ENCODE data around the gene CIAO3. TPM values are rescaled to one million over a fixed set of nuclear protein-coding genes. Genes with fewer than 3 reads are reported as not detected.

Gene CIAO3
- total RNA-seq, 1 donor from 2014 or later: 34.5 TPM

DNA sequence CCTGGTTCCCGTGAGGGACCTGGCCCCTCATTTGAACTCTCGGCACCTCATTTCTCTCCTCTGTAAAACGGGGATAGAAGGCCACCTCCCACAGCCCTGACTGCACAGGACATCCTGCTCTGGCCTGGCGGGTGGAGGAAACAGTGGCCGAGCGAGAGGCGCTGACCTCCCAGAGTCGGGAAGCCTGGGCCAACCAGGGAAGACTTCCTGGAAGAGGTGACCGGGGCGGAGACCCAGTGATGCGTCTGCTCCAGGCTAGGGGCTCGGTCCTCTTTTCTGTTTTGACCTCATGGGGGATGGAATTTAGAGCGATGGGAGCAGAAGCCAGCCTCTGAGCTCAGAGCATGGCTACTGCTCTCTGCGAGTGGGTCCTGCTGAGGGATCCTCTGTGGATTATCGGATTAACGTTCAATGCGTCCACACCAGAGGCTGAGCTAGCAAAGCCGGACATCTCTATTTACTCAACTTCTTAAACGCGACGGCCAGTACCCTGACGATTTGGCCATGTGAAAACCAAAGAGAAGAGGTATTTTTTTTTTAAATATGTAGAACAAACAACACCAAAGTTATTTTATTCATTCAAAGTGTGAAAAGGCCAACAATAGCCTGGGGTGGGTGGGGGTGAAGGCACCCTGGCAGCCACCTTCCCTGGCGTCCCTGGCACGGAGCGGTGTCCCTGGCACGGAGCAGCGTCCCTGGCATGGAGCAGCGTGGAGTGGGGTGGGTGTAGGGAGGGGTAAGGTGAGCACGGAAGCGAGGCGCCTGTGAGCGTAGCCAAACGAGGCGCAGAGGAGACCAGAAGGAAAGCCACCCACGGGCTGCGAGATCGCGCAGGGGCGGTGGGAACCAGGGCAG is 10.6 kb upstream of the CIAO3 start:
- Histone ChIP-seq H3K27me3 (ENCODE audit: control insufficient read depth, insufficient read depth, low read length) (no peaks in the 10 kb centered on the region), H3K4me3 (ENCODE audit: low read depth, low read length) (no peak overlapping the region), H3K36me3 (ENCODE audit: control insufficient read depth, insufficient read depth, low read length) (no peaks in the 10 kb centered on the region)
- TF ChIP-seq, protein P1, sequence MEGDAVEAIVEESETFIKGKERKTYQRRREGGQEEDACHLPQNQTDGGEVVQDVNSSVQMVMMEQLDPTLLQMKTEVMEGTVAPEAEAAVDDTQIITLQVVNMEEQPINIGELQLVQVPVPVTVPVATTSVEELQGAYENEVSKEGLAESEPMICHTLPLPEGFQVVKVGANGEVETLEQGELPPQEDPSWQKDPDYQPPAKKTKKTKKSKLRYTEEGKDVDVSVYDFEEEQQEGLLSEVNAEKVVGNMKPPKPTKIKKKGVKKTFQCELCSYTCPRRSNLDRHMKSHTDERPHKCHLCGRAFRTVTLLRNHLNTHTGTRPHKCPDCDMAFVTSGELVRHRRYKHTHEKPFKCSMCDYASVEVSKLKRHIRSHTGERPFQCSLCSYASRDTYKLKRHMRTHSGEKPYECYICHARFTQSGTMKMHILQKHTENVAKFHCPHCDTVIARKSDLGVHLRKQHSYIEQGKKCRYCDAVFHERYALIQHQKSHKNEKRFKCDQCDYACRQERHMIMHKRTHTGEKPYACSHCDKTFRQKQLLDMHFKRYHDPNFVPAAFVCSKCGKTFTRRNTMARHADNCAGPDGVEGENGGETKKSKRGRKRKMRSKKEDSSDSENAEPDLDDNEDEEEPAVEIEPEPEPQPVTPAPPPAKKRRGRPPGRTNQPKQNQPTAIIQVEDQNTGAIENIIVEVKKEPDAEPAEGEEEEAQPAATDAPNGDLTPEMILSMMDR (IDR thresholded peaks at IDR 0.05; ENCODE audit: insufficient read depth, low read length, poor library complexity, severe bottlenecking): no peak
- no peak for DNase-seq (ENCODE audit: low read depth)

DNA sequence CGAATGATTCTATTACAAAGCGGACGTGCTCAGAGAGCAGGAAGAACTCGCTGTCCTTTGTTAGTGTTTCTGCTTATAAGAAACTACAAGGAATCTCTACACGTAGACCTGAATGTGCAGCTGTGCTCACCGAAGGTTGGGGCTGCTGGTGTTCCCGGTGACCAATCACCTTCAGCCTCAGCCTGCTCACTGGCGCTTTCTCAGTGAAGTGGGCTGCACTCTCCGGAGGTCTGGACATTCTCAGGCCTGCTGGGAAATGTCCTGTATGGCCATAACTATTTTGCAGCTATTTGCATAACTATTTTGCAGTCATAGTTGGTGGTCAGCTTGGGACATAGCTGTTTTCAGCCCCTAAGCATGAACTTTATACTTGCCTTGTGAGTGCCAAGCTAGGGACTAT is 9.7 kb upstream of the CIAO3 start:
- Histone ChIP-seq H3K27me3 (ENCODE audit: control insufficient read depth, insufficient read depth, low read length) (no peaks in the 10 kb centered on the region), H3K36me3 (ENCODE audit: control insufficient read depth, insufficient read depth, low read length) (no peaks in the 10 kb centered on the region), H3K4me3 (ENCODE audit: low read depth, low read length) (no peak overlapping the region)
- DNase-seq (ENCODE audit: low read depth): no peak
- TF ChIP-seq, protein P1 (IDR thresholded peaks at IDR 0.05; ENCODE audit: insufficient read depth, low read length, poor library complexity, severe bottlenecking): no peak

DNA sequence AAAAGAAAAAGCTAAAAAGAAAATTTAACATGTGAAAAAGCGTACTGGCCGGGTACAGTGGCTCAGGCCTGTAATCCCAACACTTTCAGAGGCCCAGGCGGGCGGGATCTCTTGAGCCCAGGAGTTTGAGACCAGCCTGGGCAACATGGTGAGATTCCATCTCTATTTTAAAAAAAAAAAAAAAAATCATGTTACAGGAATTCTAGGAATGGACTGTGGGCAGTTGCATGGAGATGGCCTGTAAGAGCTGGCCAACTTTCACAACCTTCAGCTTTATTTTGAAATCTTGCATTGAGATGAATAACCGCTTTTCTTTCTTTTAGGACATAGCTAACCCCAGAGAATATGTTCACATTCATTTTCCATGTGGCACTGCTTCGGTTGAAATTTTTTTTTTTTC is 8.2 kb upstream of the CIAO3 start:
- TF ChIP-seq, protein P1 (IDR thresholded peaks at IDR 0.05; ENCODE audit: insufficient read depth, low read length, poor library complexity, severe bottlenecking): no peak
- no peak for DNase-seq (ENCODE audit: low read depth)
- no peaks in the 10 kb centered on the region for H3K27me3 ChIP-seq (ENCODE audit: control insufficient read depth, insufficient read depth, low read length)
- no peak overlapping the region for H3K4me3 ChIP-seq (ENCODE audit: low read depth, low read length)
- no peaks in the 10 kb centered on the region for H3K36me3 ChIP-seq (ENCODE audit: control insufficient read depth, insufficient read depth, low read length)

DNA sequence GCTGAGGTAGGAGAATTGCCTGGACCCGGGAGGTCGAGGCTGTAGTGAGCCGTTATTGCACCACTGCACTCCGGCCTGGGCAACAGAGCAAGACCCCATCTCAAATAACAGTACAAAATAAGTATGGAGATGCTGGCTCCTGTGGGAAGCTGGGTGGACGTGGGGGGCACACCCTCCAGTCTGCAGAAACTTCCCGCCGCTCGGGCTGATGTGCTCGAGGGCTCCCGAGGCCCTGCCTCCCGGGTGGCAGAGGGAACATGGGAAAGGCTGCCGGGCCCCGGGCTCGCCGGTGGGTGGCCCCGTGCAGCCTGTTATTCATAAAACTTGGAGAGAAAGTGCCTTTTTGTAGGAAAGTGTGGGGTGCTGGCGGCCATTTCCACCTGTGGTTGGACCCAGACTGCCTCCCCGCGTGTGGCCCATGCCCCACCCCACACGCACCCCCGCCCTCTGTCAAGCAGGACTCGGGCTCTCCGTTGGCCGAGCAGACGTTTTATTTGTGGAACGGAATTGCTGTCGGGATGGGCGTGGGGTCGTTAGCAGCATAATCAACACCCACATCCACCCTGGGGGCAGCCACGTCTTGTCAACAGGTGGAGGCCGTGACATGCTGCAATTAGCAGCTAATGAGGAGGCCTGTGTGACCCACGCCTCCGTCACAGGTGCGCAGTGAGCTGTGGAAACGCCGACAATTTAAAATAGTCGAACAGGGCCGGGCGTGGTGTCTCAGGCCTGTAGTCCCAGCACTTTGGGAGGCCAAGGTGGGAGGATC is 7.4 kb upstream of the CIAO3 start:
- TF ChIP-seq, protein P1 (IDR thresholded peaks at IDR 0.05; ENCODE audit: insufficient read depth, low read length, poor library complexity, severe bottlenecking): no peak
- Histone ChIP-seq H3K4me3 (ENCODE audit: low read depth, low read length) (no peak overlapping the region), H3K27me3 (ENCODE audit: control insufficient read depth, insufficient read depth, low read length) (no peaks in the 10 kb centered on the region), H3K36me3 (ENCODE audit: control insufficient read depth, insufficient read depth, low read length) (no peaks in the 10 kb centered on the region)
- no peak for DNase-seq (ENCODE audit: low read depth)

DNA sequence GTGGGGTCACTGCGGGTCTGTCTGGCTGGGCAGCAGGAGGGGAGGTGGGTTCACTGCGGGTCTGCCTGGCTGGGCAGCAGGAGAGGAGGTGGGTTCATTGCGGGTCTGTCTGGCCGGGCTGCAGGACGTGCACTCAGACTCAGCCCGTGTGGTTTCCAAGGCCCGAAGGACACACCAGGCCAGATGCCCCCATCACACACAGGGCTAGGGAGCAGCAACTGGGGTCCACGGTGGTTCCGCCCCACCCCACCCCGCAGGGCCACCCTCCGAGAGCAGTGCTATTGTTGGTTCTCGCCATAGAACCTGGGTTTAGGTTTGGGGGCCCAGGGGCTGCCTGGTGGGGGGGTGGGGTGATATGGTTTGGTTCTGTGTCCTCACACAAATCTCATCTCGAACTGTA is 5.8 kb upstream of the CIAO3 start:
- no peak overlapping the region for H3K4me3 ChIP-seq (ENCODE audit: low read depth, low read length)
- no peaks in the 10 kb centered on the region for H3K27me3 ChIP-seq (ENCODE audit: control insufficient read depth, insufficient read depth, low read length)
- TF ChIP-seq, protein P1 (IDR thresholded peaks at IDR 0.05; ENCODE audit: insufficient read depth, low read length, poor library complexity, severe bottlenecking): no peak
- no peak for DNase-seq (ENCODE audit: low read depth)
- no peaks in the 10 kb centered on the region for H3K36me3 ChIP-seq (ENCODE audit: control insufficient read depth, insufficient read depth, low read length)
